ENCODE data around the gene MEX3C.

GRCh38 chr18:51160646-51161045 is 36.8 kb downstream of the MEX3C start:
- no peak for TF ChIP-seq CTCF (IDR thresholded peaks at IDR 0.05)
- TF ChIP-seq EP300 (IDR thresholded peaks at IDR 0.05), result no peak
- no peak for TF ChIP-seq POLR2A (IDR thresholded peaks at IDR 0.05)
